ENCODE results near the gene CTNND2.

Gene CTNND2

DNA sequence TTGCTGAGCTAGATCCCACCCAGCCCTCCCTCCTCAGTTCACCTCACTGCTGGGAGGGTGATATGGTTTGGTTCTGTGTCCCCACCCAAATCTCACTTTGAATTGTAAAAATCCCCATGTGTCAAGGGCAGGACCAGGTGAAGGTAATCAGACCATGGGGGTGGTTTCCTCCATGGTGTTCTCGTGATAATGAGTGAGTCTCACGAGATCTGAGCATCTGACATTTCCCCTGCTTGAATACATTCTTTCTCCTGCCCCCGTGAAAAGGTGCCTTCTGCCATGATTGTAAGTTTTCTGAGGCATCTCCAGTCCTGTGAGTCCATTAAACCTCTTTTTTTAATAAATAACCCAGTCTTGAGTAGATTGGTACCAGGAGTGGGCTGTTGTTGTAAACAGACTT lies 673.4 kb downstream of the CTNND2 start:
- DNase-seq = no peak

DNA sequence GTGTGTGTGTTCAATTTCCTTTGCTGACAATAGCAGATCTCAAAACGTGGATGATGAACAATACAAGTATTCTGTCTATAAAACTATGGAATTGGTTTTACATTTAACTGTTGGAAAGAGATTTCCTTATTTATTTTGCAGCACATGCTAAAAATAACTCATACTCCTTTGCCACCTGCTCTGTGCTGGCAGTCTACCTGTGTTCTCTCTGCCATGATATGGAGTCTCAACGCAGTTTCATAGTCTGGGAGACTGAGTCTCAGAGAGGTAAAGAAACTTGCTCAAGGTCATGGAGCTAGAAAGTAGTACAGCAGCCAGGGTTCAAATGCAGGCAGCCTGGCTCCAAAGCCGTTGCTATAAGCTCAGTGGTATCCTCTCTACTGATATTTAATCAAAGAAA lies 677.2 kb downstream of the CTNND2 start:
- no peak for DNase-seq

GRCh38 chr5:11224436-11225187 lies 679.6 kb downstream of the CTNND2 start:
- no peak for DNase-seq

GRCh38 chr5:11222169-11222568 lies 682.1 kb downstream of the CTNND2 start:
- no peak for DNase-seq

DNA sequence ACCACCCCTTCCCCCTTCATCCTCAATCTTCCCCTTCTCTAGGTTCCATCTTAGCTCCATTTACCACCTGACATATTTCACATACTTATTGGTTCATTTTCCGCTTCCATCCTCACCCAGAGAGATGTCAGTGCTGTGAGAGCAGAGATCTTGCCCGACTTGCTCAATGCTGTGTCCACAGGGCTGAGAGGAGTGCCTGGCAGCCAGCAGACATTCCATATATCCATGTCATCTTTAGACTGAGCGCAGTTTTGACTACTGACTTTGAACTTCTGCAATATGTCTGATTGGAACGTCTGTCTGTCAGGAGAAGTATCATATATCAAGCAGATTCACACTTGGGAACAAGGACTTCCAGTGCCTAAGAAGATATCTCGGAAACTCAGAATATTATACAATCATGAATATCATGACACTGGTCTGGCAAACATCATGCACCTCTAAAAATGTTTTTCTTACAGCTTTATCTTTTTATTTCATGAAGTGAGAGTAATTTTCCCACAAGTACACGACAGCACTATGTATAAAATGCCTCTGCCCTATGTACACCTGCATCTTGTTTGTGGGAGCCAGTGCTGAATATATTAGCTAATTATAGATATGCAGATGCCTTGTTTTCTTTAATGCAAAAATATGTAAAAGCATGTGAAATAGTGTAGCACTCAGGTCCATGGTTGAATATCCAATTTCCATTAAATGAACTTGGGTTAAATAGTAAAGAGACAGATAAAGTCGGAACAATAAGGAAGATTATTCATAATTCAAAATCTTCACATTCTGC lies 689.2 kb downstream of the CTNND2 start:
- DNase-seq = peak; percentile 10

- DNase-seq = no peak
These were observed 691.5 kb downstream of the CTNND2 start for GRCh38 chr5:11212706-11213105.

DNA sequence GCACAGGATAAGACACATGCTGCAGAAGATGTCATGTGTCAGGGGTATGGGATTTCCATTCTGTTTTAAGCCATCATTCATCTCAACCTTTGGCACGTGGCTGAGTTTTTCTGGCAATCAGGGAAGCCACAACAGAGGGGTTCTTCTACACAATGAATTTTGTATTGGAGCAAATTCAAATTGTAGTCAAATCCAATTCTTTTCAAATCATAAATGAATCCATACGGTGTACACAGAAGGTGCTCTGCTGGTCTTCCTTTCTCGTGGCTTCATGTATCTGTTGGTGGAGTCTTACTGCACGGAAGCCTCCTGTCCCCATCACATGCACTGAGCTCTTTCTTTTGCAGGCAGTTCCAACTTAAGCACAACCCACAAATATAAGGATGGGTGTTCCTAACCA lies 706.5 kb downstream of the CTNND2 start:
- DNase-seq = no peak

- no peak for DNase-seq
These were observed 712.6 kb downstream of the CTNND2 start for GRCh38 chr5:11191673-11192072.

DNA sequence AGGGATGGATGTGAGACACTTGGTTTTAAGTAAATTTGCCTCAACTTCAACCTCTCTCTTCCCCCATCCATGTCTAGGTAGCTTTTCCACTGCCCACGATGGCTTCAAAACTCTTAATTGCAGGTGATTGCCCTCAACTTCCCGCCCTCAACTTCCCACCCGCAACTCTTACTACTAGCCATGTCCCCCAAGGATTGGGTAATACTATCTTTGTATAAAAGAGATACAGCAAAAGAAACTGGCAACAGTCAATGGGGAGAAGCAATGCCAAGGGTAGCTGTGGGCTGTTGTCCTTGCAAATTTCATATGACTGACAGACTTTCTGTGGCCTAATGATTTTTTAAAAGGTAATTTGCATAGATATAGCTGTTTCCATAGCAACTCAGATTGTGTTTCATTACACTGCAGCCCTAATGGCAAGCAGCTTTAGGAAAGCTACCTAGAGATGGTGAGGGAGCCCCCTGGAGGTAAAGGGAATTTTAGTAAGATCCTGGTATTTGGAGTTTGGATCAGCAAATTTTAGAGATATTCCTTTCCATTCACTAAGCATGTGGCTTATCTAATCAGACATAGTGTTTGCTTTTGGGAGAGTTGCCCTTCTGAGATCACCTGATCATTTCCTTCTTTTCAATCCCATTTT lies 721.7 kb downstream of the CTNND2 start:
- DNase-seq = peak; percentile 53

- DNase-seq = no peak
These were observed 722.3 kb downstream of the CTNND2 start for GRCh38 chr5:11181940-11182339.

DNA sequence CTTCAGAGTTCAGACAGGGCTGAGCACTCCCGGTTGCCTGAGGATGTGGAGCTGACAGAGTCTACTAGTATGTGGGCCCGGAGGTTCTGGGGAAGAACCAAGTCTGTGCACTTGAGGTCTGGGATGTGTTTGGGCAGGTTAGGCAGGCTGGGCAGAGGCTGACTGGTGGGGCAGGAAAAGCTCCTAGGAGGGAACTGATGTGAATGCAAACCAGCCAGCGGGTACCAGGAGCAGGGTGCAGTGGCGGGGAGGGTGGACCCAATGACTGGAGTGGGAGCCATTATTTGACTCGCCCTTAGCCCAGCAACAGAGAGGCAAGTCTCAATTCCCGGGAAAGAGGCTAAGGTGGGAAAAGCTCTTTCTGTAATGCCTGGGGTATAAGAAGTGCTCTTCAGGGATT lies 723.4 kb downstream of the CTNND2 start:
- no peak for DNase-seq

DNA sequence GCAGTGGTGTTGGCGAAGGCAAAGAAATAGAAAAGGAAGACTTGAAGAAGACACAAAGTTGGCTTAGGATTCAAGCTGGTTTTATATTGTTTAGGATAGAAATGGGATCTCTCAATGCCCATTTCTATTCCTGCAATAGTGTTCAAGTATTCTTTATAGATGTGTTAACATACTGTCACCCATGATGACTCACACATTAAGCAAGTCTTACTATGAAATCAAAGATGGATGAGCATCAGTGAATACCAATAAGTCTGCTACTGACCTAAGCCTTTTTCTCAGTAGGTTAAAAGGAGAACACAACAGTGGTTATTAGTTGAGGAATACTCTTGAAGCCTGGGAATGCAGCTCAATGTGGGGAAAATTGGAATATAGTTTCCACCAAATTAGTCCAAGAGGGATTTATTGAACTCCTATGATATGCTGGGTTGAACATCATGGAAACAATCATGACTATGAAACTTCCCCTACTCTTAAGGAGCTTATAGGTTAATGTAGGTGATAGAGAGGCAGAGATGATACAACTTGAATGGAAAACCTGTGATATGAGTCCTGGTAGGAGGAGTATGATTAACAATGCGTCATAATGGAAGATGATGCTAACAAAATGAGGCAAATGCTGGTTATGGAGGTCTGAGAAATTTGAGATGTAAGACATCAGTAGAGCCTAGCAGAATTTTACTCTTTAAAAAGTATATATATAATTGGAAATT lies 726.1 kb downstream of the CTNND2 start:
- peak; percentile 20 for DNase-seq

GRCh38 chr5:11174591-11174990 lies 729.7 kb downstream of the CTNND2 start:
- peak; percentile 17 for DNase-seq

DNA sequence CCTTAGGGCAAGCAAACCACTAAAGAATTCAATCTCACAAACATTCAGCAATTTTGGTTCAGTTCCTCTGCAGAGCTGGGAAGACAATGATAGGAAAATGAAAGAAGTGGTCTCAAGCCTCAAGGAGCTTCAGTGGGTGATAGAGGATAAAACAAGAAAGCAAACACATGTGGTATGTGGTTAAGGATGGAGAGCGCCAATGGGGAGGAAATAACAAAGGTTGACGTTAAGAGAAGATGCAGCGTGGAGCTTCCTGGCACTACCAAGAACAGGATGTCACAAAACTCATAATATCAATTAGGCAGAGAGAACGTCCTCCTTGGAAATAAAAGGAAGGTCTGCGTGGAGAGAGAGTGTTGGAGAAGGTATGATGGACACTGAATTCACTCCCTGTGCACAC lies 731.8 kb downstream of the CTNND2 start:
- DNase-seq = no peak

GRCh38 chr5:11171236-11171635 lies 733.0 kb downstream of the CTNND2 start:
- no peak for DNase-seq

DNA sequence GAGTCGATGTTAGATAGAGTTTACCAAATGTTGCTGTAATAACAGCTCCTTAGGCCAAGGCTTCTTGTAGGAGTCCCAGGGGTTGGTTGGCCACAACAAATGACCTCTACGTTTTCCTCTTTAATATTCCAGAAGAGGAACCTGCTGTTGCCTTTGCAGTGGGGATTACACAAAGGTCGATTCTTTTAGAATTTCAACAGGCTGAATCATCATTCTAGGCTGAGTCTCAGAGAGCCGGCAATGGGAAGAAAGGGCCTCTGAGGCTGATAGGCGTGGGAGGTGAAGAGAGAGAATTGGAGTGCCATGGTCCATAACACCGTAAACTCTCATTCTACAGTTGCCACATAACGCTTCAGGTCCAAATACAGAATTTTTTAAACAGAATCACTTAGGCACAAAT lies 737.3 kb downstream of the CTNND2 start:
- peak; percentile 3 for DNase-seq

- DNase-seq = no peak
These were observed 739.5 kb downstream of the CTNND2 start for GRCh38 chr5:11164531-11165294.

- no peak for DNase-seq
These were observed 747.1 kb downstream of the CTNND2 start for GRCh38 chr5:11157132-11157531.

DNA sequence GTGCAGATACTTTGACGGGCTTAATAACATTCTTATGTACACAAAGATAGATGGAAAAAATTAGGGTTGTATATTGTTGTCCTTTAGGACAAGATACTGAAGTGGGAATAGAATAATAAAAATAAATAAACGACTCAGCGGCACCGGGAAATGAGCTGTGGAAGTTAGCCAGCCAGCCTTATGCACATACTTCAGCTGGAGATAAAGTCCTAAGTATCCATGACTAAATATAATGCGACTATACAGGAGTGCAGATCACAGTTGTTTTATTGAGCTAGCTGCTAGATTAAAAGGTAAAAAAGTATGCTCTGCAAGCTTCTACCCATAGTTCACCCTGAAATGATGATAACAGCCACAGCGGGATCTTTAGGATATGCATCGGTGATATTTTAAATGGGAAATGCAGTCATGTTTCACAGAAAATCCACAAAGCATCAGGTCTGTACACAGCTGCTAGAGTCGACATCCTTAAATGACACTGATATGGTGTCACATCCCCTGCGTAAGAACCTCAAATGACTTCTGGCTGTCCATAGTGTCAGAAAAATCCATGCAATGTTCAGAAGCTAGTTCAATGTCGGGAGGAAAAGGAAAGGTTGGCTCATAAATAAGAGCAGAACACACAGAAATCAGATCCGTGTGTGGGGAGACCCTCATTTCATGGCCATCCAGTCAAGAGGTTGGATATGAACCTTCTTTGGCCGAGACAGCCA lies 750.4 kb downstream of the CTNND2 start:
- DNase-seq = peak; percentile 7

DNA sequence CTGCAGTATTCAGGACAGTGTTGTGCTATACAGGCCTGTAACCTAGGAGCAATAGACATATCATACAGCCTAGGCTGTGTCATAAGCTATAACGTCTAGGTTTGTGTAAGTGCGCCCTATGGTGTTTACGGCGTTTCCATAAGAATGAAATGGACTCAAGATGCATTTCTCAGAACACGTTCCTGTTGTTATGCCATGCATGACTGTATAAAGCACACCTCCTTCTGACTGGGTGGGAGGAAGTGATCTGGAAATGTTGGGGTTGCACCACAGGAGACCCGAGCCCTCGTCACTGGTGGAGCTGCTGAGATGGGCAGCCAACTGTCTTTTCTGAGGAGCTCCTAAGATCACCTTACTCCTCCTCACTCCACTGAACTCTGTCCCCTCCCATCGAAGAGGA lies 751.9 kb downstream of the CTNND2 start:
- DNase-seq = no peak

DNA sequence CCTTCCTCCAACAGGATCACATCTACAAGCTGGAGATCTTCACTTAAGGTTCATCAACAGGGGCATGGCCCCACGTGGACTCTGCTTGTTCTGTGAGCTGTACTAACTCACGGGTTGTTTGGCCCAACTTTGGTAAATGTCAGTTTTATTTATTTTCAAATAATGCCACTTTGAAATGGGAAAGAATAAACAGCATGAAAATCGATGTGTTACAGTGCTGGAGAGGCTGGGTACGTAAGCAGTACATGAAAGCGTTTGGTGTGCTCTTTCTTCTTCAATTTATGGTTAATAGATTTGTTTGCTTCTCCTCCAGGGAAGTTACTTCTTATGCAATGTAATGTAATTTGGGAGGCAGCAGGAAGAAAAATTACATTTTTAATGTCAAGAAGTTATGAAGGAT lies 753.3 kb downstream of the CTNND2 start:
- DNase-seq = no peak

Measured in fibroblast of skin of back (primary cell).